ENCODE data around the gene FBH1. TPM values are rescaled to one million over a fixed set of nuclear protein-coding genes. Genes with fewer than 3 reads are reported as not detected.
A peak's percentile ranks its signal among the peaks of the same experiment; 100 is the strongest.

FBH1 gene
- total and polyA plus RNA-seq, 2 experiments from 2014 or later, result 62.5 to 90.8 TPM

- peaks cover 75% of the 10 kb centered on the region for H3K79me2 ChIP-seq (replicated peaks; ENCODE audit: insufficient read depth)
- no peak overlapping the region for H3K27ac Mint-ChIP-seq
- peak overlapping the region; percentile 52; the same call in 2 of the 3 replicates for H3K4me3 Mint-ChIP-seq
- H3K27me3 Mint-ChIP-seq (ENCODE audit: insufficient read depth, low read depth, poor library complexity), result peaks cover 9% of the 10 kb centered on the region
- H3K4me3 ChIP-seq, result no peak overlapping the region
- H3K36me3 Mint-ChIP-seq (ENCODE audit: low read depth), result peaks cover 42% of the 10 kb centered on the region
- 0 out of 2 replicates have a peak overlapping the region, but pooled peaks have one; percentile 26 for H3K4me2 ChIP-seq
- H3K27ac ChIP-seq (ENCODE audit: low read depth), result no peak overlapping the region
- DNase-seq (ENCODE audit: low spot score), result no peak
- H3K4me1 Mint-ChIP-seq, result peaks cover 29% of the 10 kb centered on the region
- peaks cover 13% of the 10 kb centered on the region for H3K4me1 ChIP-seq (ENCODE audit: insufficient read depth)
- H3K9me3 Mint-ChIP-seq, result no peaks in the 10 kb centered on the region
- peaks cover 8% of the 10 kb centered on the region; the same call in 1 of the 2 replicates for H3K36me3 ChIP-seq (ENCODE audit: insufficient read depth)
- H3F3A ChIP-seq (replicated peaks; ENCODE audit: low read depth), result peaks cover 6% of the 10 kb centered on the region; the same call in 1 of the 2 replicates
- no peaks in the 10 kb centered on the region for H3K9me2 ChIP-seq (ENCODE audit: insufficient read depth)
- peaks cover 48% of the 10 kb centered on the region for H4K20me1 ChIP-seq (replicated peaks; ENCODE audit: insufficient read depth)
- TF ChIP-seq ETS1 (IDR thresholded peaks at IDR 0.05) (no peak), EZH2phosphoT487 (IDR thresholded peaks at IDR 0.05; ENCODE audit: unreplicated experiment) (no peak), ZNF114 (CRISPR knock-in tag; IDR thresholded peaks at IDR 0.05) (no peak), REST (IDR thresholded peaks at IDR 0.05; ENCODE audit: unreplicated experiment) (no peak), ZNF462 (CRISPR knock-in tag; IDR thresholded peaks at IDR 0.05) (no peak), CTCF (conservative IDR thresholded peaks at IDR 0.05; ENCODE audit: low read depth in 2 of 2) (no peak), JUNB (IDR thresholded peaks at IDR 0.05; ENCODE audit: unreplicated experiment) (no peak), NANOG (IDR thresholded peaks at IDR 0.05; ENCODE audit: borderline replicate concordance) (no peak)
- H3K27me3 ChIP-seq (ENCODE audit: insufficient read depth), result no peaks in the 10 kb centered on the region
- no peak overlapping the region for H2AFZ ChIP-seq
- no peak for ATAC-seq
Measured at GRCh38 chr10:5892007-5892406, 2.0 kb downstream of the FBH1 start.
